PC-3 (cell line): Measurements from ENCODE around the gene SF3A1. TPM values are rescaled to one million over a fixed set of nuclear protein-coding genes. Genes with fewer than 3 reads are reported as not detected.

Source experiments
- ATAC-seq: fragments of 200-7000 bp; cut with Tn5 transposase; 2 replicates; pipeline ENCODE4 v1.9.1; 2020; ENCODE audit warnings: mild to moderate bottlenecking, moderate library complexity
- BruUV-seq: library from RNA; stranded (reverse); fragments of 400-500 nt; replicated peaks from 2 replicates; lab custom pipeline; 2021; lab: Mats Ljungman, UMichigan
- CTCF ChIA-PET: fragments of 300-600 bp; sonication (Branson Sonifier 250); formaldehyde crosslinking; loops from one replicate; lab custom pipeline; 2022; ENCODE audit warnings: antibody characterized with exemption; lab: Charles Lee
- POLR2A ChIA-PET: fragments of 300-600 bp; sonication (Branson Sonifier 250); formaldehyde crosslinking; loops from one replicate; lab custom pipeline; 2022; ENCODE audit warnings: antibody characterized with exemption; ENCODE audit not compliant: unreplicated experiment; lab: Charles Lee
- DNase-seq: peaks from one replicate; pipeline ENCODE4 v3.0.0-alpha.2; 2015
- H2AFZ ChIP-seq: fragments of 300-600 bp; sonication (generic); 2 replicates; pipeline ENCODE4 v1.6.0; 2016; ENCODE audit warnings: antibody characterized with exemption, low read length
- H3F3A ChIP-seq: fragments of 300-600 bp; sonication (generic); one replicate; pipeline ENCODE4 v1.6.0; 2017; ENCODE audit warnings: antibody characterized with exemption, low read length, control low read depth, mild to moderate bottlenecking; ENCODE audit not compliant: unreplicated experiment
- H3K27ac ChIP-seq: fragments of 300-600 bp; sonication (generic); 2 replicates; pipeline ENCODE4 v1.5.1; 2016; ENCODE audit warnings: mild to moderate bottlenecking, low read length
- H3K27me3 ChIP-seq: fragments of 300-600 bp; sonication (generic); 2 replicates; pipeline ENCODE4 v1.6.1; 2016; ENCODE audit warnings: low read length, mixed read lengths
- H3K36me3 ChIP-seq: fragments of 300-600 bp; sonication (generic); 2 replicates; pipeline ENCODE4 v1.6.1; 2016; ENCODE audit warnings: low read depth, mixed run types, low read length, mixed read lengths
- H3K4me1 ChIP-seq: fragments of 300-600 bp; sonication (generic); 2 replicates; pipeline ENCODE4 v1.5.1; 2016; ENCODE audit warnings: low read length; ENCODE audit not compliant: insufficient read depth
- H3K4me2 ChIP-seq: fragments of 300-600 bp; sonication (generic); 2 replicates; pipeline ENCODE4 v1.6.0; 2016; ENCODE audit warnings: low read length
- H3K4me3 ChIP-seq: fragments of 300-600 bp; sonication (generic); 2 replicates; pipeline ENCODE4 v1.5.1; 2016; ENCODE audit warnings: mild to moderate bottlenecking, low read length, mixed read lengths
- H3K79me2 ChIP-seq: fragments of 300-600 bp; sonication (generic); 2 replicates; pipeline ENCODE4 v1.6.1; 2017; ENCODE audit warnings: low read length, mixed read lengths
- H3K9ac ChIP-seq: fragments of 300-600 bp; sonication (generic); 2 replicates; pipeline ENCODE4 v1.6.0; 2016; ENCODE audit warnings: mild to moderate bottlenecking, low read length
- H3K9me2 ChIP-seq: fragments of 300-600 bp; sonication (generic); replicated peaks from 2 replicates; pipeline ENCODE4 v1.6.1; 2016; ENCODE audit warnings: mixed run types, low read length, mixed read lengths
- H3K9me3 ChIP-seq: fragments of 300-600 bp; sonication (generic); 2 replicates; pipeline ENCODE4 v1.6.1; 2016; ENCODE audit warnings: low read length, mixed read lengths
- H4K20me1 ChIP-seq: fragments of 300-600 bp; sonication (generic); 2 replicates; pipeline ENCODE4 v1.6.1; 2016; ENCODE audit warnings: low read length, mixed read lengths
- EZH2 ChIP-seq: fragments of 300-600 bp; sonication (generic); IDR thresholded peaks from one replicate; pipeline ENCODE4 v1.6.1; 2017; ENCODE audit warnings: antibody characterized with exemption, mild to moderate bottlenecking, low read length; ENCODE audit not compliant: unreplicated experiment
- EZH2phosphoT487 ChIP-seq: fragments of 300-600 bp; sonication (generic); IDR thresholded peaks from 2 replicates; pipeline ENCODE4 v1.6.1; 2018; ENCODE audit warnings: mild to moderate bottlenecking, antibody characterized with exemption, low read length, borderline replicate concordance
- intact Hi-C: fragments of 100-400 bp; cut with micrococcal nuclease; formaldehyde crosslinking; loops from 2 replicates; pipeline ENCODE4 v1.9.0; 2023
- total RNA-seq: library from RNA; depleted of rRNA; stranded (reverse); fragments of >200 nt; gene quantifications from 2 replicates; pipeline ENCODE4 v1.2.3, GENCODE V29; 2014
- TF ChIP-seq, protein P1 (sequence below): fragments of 300-600 bp; sonication (generic); conservative IDR thresholded peaks from 2 replicates; pipeline ENCODE4 v1.5.1; 2017; ENCODE audit warnings: antibody characterized with exemption, low read depth, mild to moderate bottlenecking, low read length

The SF3A1 gene
- total RNA-seq, 1 experiment from 2014 or later = 59.2 TPM

DNA sequence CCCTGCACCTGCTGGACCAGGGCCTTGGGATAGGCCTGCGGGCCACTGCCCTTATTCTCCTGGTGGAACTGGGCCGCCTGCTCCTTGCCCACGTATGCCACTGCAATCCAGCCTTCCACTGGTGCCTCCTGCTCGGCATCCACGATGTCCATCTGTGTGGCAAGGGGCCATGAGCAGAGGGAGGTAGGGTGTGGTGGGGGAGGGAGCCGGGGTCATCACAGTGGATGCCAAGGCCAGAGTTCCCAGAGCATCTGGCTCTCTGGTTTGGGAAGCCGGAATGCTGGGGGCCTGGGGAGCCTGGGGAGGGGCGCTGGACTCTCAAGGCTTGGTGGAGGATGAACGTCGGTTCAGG, 29.9 kb upstream of the SF3A1 start:
- Histone ChIP-seq H3K9me3 (no peaks in the 10 kb centered on the region), H3K4me3 (peak overlapping the region; percentile 76), H3K27ac (no peak overlapping the region), H4K20me1 (no peaks in the 10 kb centered on the region), H3K79me2 (no peaks in the 10 kb centered on the region), H3K36me3 (no peaks in the 10 kb centered on the region), H3K4me2 (peak overlapping the region; percentile 95), H3K9ac (peak overlapping the region; percentile 76), H3F3A (no peaks in the 10 kb centered on the region), H3K9me2 (no peaks in the 10 kb centered on the region), H3K27me3 (no peaks in the 10 kb centered on the region), H2AFZ (peak overlapping the region; percentile 68), H3K4me1 (peaks cover 8% of the 10 kb centered on the region; the same call in 1 of the 2 replicates)
- TF ChIP-seq EZH2phosphoT487 (no peak), EZH2 (no peak)
- TF ChIP-seq, protein P1, sequence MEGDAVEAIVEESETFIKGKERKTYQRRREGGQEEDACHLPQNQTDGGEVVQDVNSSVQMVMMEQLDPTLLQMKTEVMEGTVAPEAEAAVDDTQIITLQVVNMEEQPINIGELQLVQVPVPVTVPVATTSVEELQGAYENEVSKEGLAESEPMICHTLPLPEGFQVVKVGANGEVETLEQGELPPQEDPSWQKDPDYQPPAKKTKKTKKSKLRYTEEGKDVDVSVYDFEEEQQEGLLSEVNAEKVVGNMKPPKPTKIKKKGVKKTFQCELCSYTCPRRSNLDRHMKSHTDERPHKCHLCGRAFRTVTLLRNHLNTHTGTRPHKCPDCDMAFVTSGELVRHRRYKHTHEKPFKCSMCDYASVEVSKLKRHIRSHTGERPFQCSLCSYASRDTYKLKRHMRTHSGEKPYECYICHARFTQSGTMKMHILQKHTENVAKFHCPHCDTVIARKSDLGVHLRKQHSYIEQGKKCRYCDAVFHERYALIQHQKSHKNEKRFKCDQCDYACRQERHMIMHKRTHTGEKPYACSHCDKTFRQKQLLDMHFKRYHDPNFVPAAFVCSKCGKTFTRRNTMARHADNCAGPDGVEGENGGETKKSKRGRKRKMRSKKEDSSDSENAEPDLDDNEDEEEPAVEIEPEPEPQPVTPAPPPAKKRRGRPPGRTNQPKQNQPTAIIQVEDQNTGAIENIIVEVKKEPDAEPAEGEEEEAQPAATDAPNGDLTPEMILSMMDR = no peak
- ChIA-PET POLR2A (no interaction called here), CTCF (no interaction called here)
- DNase-seq (no peak), ATAC-seq (no peak)
- BruUV-seq = no TSS peak
- intact Hi-C loops = no loop called here

DNA sequence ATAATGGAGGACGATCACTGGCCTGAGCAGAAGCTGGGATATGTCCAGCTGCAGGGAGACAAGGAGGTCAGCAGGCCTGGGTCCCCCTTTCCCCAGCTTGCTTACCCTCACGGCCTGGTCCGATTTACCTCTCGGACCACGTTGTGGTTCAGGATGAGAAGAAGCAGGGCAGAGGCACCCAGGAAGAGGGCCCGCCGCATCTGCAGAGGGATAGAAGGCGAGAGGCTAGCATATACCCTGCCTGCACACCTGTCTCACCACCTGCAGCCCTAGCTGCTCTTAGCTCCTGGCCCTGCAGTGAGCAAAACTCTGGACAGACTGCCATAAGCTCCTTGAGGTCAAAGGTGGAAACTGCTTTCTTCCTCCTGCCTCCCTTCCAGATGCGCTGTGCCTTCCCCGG, 29.2 kb upstream of the SF3A1 start:
- H4K20me1 ChIP-seq = no peaks in the 10 kb centered on the region
- H3K4me1 ChIP-seq = peaks cover 8% of the 10 kb centered on the region; the same call in 1 of the 2 replicates
- H3F3A ChIP-seq = no peaks in the 10 kb centered on the region
- no peaks in the 10 kb centered on the region for H3K9me3 ChIP-seq
- no peak overlapping the region for H3K9ac ChIP-seq
- no peak overlapping the region for H3K27ac ChIP-seq
- no peaks in the 10 kb centered on the region for H3K9me2 ChIP-seq
- H3K79me2 ChIP-seq = no peaks in the 10 kb centered on the region
- TF ChIP-seq, protein P1 = no peak
- no peak for TF ChIP-seq EZH2
- TF ChIP-seq EZH2phosphoT487 = no peak
- ATAC-seq = no peak
- TSS peak; percentile 61 for BruUV-seq
- H3K4me3 ChIP-seq = peak overlapping the region; percentile 76
- peak overlapping the region; percentile 95 for H3K4me2 ChIP-seq
- no peak overlapping the region for H2AFZ ChIP-seq
- ChIA-PET CTCF (no interaction called here), POLR2A (no interaction called here)
- DNase-seq = no peak
- intact Hi-C loops = no loop called here
- H3K36me3 ChIP-seq = no peaks in the 10 kb centered on the region
- H3K27me3 ChIP-seq = no peaks in the 10 kb centered on the region

DNA sequence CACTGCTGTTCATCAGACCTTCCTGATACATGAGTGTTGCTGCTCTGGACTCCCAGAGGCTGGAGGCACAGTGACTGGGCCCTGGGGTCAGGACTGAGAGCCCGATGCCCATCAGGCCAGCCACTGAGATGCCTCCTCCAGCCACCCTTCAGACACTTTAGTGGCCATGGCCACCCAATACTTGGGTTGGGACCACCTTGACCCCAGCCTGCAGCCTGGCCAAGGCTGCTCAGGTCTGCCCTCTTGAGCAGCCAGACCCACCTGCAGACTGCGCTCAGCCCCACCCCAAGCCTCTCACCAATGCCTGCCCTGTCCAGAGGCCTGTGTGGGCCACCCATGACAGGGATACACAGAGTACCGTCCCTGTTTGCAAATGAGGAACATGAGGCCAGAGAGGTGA, 26.4 kb upstream of the SF3A1 start:
- Histone ChIP-seq H3K4me2 (no peak overlapping the region), H3K4me3 (no peak overlapping the region), H3K9ac (no peak overlapping the region), H3K27ac (no peak overlapping the region), H3K4me1 (peaks cover 8% of the 10 kb centered on the region; the same call in 1 of the 2 replicates), H3K79me2 (no peaks in the 10 kb centered on the region), H3K9me2 (no peaks in the 10 kb centered on the region), H3K36me3 (no peaks in the 10 kb centered on the region), H3K27me3 (no peaks in the 10 kb centered on the region), H4K20me1 (no peaks in the 10 kb centered on the region), H3K9me3 (no peaks in the 10 kb centered on the region), H2AFZ (no peak overlapping the region), H3F3A (no peaks in the 10 kb centered on the region)
- no peak for TF ChIP-seq EZH2
- TF ChIP-seq EZH2phosphoT487 = no peak
- TF ChIP-seq, protein P1 = no peak
- ChIA-PET POLR2A (no interaction called here), CTCF (no interaction called here)
- ATAC-seq (no peak), DNase-seq (no peak)
- intact Hi-C loops = no loop called here
- BruUV-seq = no TSS peak
